BLaER1 treated with 17β-estradiol and CSF1 and Interleukin-3, amounts not matched to agents 10 nM and 100 nM (cell line): Measurements from ENCODE around the gene TRIM64C.
"Not testable (repeated sequence)": the region's sequence is repeated elsewhere in the genome, so short reads cannot be mapped to it uniquely, and the experiment has no call there.

Experiments
- H3K27ac ChIP-seq, 11 experiments: shearing (Covaris generic); formaldehyde crosslinking; 2 replicates each; pipeline ENCODE4 v1.8.1; 2022
- H3K27me3 ChIP-seq, 11 experiments: shearing (Covaris generic); formaldehyde crosslinking; 2 replicates each; pipeline ENCODE4 v1.8.1; 2022
- H3K36me3 ChIP-seq, 11 experiments: shearing (Covaris generic); formaldehyde crosslinking; 2 replicates each; pipeline ENCODE4 v1.8.1; 2022
- H3K4me1 ChIP-seq, 10 experiments: shearing (Covaris generic); formaldehyde crosslinking; 2 replicates each; pipeline ENCODE4 v1.8.1; 2022
- H3K4me2 ChIP-seq, 11 experiments: shearing (Covaris generic); formaldehyde crosslinking; 2 replicates each; pipeline ENCODE4 v1.8.1; 2022
- H3K4me3 ChIP-seq, 10 experiments: shearing (Covaris generic); formaldehyde crosslinking; 2 replicates each; pipeline ENCODE4 v1.8.1; 2022
- H3K9ac ChIP-seq, 11 experiments: shearing (Covaris generic); formaldehyde crosslinking; 2 replicates each; pipeline ENCODE4 v1.8.1; 2022
- H3K9me3 ChIP-seq, 11 experiments: shearing (Covaris generic); formaldehyde crosslinking; replicated peaks in 1 of 11; 2 replicates each; pipeline ENCODE4 v1.8.1; 2022
- H4K20me1 ChIP-seq, 11 experiments: shearing (Covaris generic); formaldehyde crosslinking; 2 replicates each; pipeline ENCODE4 v1.8.1; 2022

Gene TRIM64C

GRCh38 chr11:49059012-49059411 is at the start of gene TRIM64C:
Gene TRIM64C, minus strand, starts transcription at chr11:49059112. Its CDS starts 0 bp downstream, at chr11:49059112.
- not testable (repeated sequence) for H3K9me3 ChIP-seq, H3K4me2 ChIP-seq, H3K27ac ChIP-seq, H3K27me3 ChIP-seq, H3K9ac ChIP-seq, H4K20me1 ChIP-seq, H3K4me1 ChIP-seq, H3K36me3 ChIP-seq, H3K4me3 ChIP-seq

- not testable (repeated sequence) for H3K36me3 ChIP-seq, H3K4me3 ChIP-seq, H3K27ac ChIP-seq, H3K4me2 ChIP-seq, H3K27me3 ChIP-seq, H3K9ac ChIP-seq, H3K4me1 ChIP-seq, H3K9me3 ChIP-seq, H4K20me1 ChIP-seq
These were observed 43.4 kb upstream of the TRIM64C start for GRCh38 chr11:49102356-49102755.

DNA sequence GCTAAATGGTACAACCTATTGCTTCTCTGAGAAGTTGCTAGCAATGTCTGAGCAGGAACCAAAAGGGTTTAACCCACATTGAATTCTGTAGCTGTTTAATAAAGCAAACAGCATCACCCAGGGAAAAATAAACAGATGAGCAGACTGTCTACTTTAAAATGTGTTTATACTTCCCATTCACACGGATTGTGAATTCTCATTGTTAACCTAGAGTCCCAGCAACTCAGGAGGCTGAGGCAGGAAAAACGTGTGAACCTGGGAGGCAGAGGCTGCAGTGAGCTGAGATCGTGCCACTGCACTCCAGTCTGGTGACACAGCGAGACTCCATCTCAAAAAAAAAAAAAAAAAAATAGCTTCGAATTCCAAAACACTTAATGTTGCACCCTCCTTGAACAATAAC is 11.0 kb upstream of the TRIM64C start:
- not testable (repeated sequence) for H3K9ac ChIP-seq, H4K20me1 ChIP-seq, H3K27me3 ChIP-seq, H3K4me3 ChIP-seq, H3K36me3 ChIP-seq, H3K4me2 ChIP-seq, H3K27ac ChIP-seq, H3K9me3 ChIP-seq, H3K4me1 ChIP-seq

DNA sequence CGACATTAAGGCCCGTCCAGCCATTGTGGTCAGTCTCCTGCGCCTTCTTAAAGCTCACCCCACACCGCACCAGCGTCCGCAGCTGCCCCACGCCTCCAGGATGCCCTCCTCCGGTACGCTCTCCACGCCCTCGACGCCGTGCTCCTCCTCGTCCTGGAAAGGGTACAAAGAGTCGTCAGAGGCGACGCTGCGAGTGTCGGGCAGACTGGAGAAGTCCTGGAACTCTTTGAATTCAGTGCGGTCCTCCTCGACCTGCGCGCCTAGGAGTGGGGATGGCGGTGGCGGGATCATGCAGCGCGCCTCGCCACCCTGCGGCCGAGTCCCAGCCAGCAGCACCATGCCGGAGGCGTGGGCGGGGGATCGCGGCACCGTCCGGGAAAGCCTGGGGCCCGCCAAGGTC is 9.1 kb downstream of the TRIM64C start:
- not testable (repeated sequence) for H3K4me3 ChIP-seq, H3K27ac ChIP-seq, H4K20me1 ChIP-seq, H3K4me2 ChIP-seq, H3K4me1 ChIP-seq, H3K27me3 ChIP-seq, H3K9ac ChIP-seq, H3K36me3 ChIP-seq
- H3K9me3 ChIP-seq = peaks cover 4 to 25% (median 14%) of the 10 kb centered on the region in 11 experiments; a peak in 15 of 22 replicates

- not testable (repeated sequence) for H4K20me1 ChIP-seq, H3K4me1 ChIP-seq, H3K27me3 ChIP-seq, H3K4me2 ChIP-seq, H3K36me3 ChIP-seq, H3K4me3 ChIP-seq, H3K27ac ChIP-seq, H3K9ac ChIP-seq
- peaks cover 4 to 25% (median 14%) of the 10 kb centered on the region in 11 experiments; a peak in 15 of 22 replicates for H3K9me3 ChIP-seq
These were observed 10.7 kb downstream of the TRIM64C start for GRCh38 chr11:49048229-49048628.

DNA sequence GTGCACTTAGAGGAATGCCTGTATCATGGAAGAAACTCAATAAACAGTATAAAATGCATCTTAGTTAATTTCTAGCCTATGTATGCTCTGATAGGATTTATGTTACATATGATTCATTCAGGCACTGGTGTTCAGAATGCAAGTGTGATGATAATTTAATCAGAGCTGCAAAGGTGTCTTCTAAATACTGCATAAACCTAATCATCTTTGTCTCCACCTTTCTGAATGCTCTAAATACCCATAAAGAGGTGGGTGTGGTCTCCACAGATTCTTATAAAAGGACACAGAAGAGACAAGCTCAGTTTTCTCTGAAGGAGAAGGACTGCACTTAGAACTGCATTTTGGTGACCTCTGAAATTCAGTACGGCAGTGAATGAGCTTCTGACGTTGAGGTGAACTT is 30.4 kb downstream of the TRIM64C start, which contains the start of gene TRIM49B:
TRIM49B (plus strand) TSS at position 301 of the 400 bp plus-strand sequence. CDS start 2,777 bp downstream, outside the sequence.
- not testable (repeated sequence) for H4K20me1 ChIP-seq, H3K9ac ChIP-seq, H3K4me1 ChIP-seq, H3K36me3 ChIP-seq, H3K4me2 ChIP-seq, H3K27ac ChIP-seq, H3K9me3 ChIP-seq, H3K4me3 ChIP-seq, H3K27me3 ChIP-seq
